HepG2 (cell line): ENCODE measurements around the gene PCBP1. TPM values are rescaled to one million over a fixed set of nuclear protein-coding genes. Genes with fewer than 3 reads are reported as not detected.

Experiments used
- ATAC-seq: fragments of 200-7000 bp; cut with Tn5 transposase; 3 replicates; pipeline ENCODE4 v1.9.1; 2020; ENCODE audit warnings: mild to moderate bottlenecking, moderate library complexity
- BruUV-seq: library from RNA; stranded (reverse); fragments of 400-500 nt; replicated peaks from 2 replicates; lab custom pipeline; 2021; lab: Mats Ljungman, UMichigan
- CTCF ChIA-PET: fragments of 300-600 bp; formaldehyde crosslinking; extraction: SDS; loops from one replicate; lab custom pipeline; 2021; ENCODE audit warnings: low total read pairs, inconsistent platforms, low intra/inter-chr PET ratio; lab: Yijun Ruan, JAX
- POLR2A ChIA-PET: fragments of 350-600 bp; sonication (Branson Sonifier 250); formaldehyde crosslinking; loops from one replicate; lab custom pipeline; 2020; ENCODE audit warnings: antibody characterized with exemption, inconsistent platforms; lab: Yijun Ruan, JAX
- DNase-seq: peaks from one replicate; pipeline ENCODE4 v3.0.0-alpha.2; 2015; ENCODE audit warnings: low spot score
- FAIRE-seq: peaks from 3 replicates; lab custom pipeline; 2011; peaks lifted over from hg19 to GRCh38; lab: Jason Lieb, UNC
- H2AFZ ChIP-seq: one replicate; pipeline ENCODE4 v1.6.1; 2011; ENCODE audit warnings: low read length, inconsistent platforms
- H3K27ac ChIP-seq: fragments of 300-600 bp; 3 replicates; pipeline ENCODE4 v1.8.0; 2011; ENCODE audit warnings: mixed run types, mild to moderate bottlenecking, mixed read lengths, low read length, inconsistent platforms; ENCODE audit not compliant: insufficient read depth; ENCODE audit errors: extremely low read length
- H3K27me3 ChIP-seq, 2 experiments: fragments of 200-600 bp in 1 of 2; 2 replicates in 1 of 2; 3 replicates in 1 of 2; pipeline versions ENCODE4 v1.6.0 to v1.8.0; 2011; ENCODE audit warnings: low read length in 2 of 2, mild to moderate bottlenecking in 2 of 2, moderate library complexity in 2 of 2, inconsistent platforms in 1 of 2; ENCODE audit not compliant: insufficient read depth in 2 of 2, control insufficient read depth in 1 of 2
- H3K36me3 ChIP-seq, 2 experiments: fragments of 200-600 bp in 1 of 2; replicated peaks in 1 of 2; 2 replicates in 1 of 2; 3 replicates in 1 of 2; pipeline versions ENCODE4 v1.5.1 to v1.8.0; 2011; ENCODE audit warnings: low read length in 2 of 2, inconsistent platforms in 1 of 2; ENCODE audit not compliant: insufficient read depth in 2 of 2, control insufficient read depth in 1 of 2
- H3K4me1 ChIP-seq: 2 replicates; pipeline ENCODE4 v1.5.1; 2012; ENCODE audit warnings: low read length, inconsistent platforms; ENCODE audit not compliant: insufficient read depth
- H3K4me2 ChIP-seq: 2 replicates; pipeline ENCODE4 v1.6.0; 2011; ENCODE audit warnings: low read depth, low read length, inconsistent platforms
- H3K4me3 ChIP-seq, 3 experiments: fragments of 200-600 bp in 1 of 3; sonication (generic), shearing (Covaris generic) in 1 of 3; replicated peaks in 1 of 3; 2 replicates each; pipeline ENCODE4 v1.5.1; 2011 to 2016; ENCODE audit warnings: low read length in 3 of 3, inconsistent platforms in 2 of 3, low read depth in 2 of 3, mild to moderate bottlenecking in 2 of 3, control low read depth in 1 of 3, mixed read lengths in 1 of 3; ENCODE audit not compliant: insufficient read depth in 1 of 3
- H3K79me2 ChIP-seq: one replicate; pipeline ENCODE4 v1.6.1; 2011; ENCODE audit warnings: low read length, inconsistent platforms; ENCODE audit not compliant: insufficient read depth
- H3K9ac ChIP-seq: 2 replicates; pipeline ENCODE4 v1.6.0; 2011; ENCODE audit warnings: mild to moderate bottlenecking, low read depth, low read length, inconsistent platforms; ENCODE audit not compliant: insufficient read depth
- H3K9me3 ChIP-seq: 2 replicates; pipeline ENCODE4 v1.5.1; 2012; ENCODE audit warnings: mild to moderate bottlenecking, low read length
- H4K20me1 ChIP-seq: 2 replicates; pipeline ENCODE4 v1.6.0; 2011; ENCODE audit warnings: inconsistent platforms, mild to moderate bottlenecking, low read length, moderate library complexity; ENCODE audit not compliant: insufficient read depth
- AKAP8 ChIP-seq: sonication (generic); formaldehyde crosslinking; IDR thresholded peaks from 2 replicates; pipeline ENCODE4 v1.5.1; 2020; ENCODE audit warnings: mild to moderate bottlenecking, missing genetic modification reagents
- EEA1 ChIP-seq: sonication (generic); formaldehyde crosslinking; IDR thresholded peaks from 2 replicates; pipeline ENCODE4 v1.5.1; 2020; ENCODE audit warnings: mild to moderate bottlenecking, missing genetic modification reagents, borderline replicate concordance
- HBP1 ChIP-seq: IDR thresholded peaks from 2 replicates; pipeline ENCODE4 v1.6.1; 2016; ENCODE audit warnings: low read depth, control low read depth
- HDAC1 ChIP-seq: sonication (generic); formaldehyde crosslinking; IDR thresholded peaks from 2 replicates; pipeline ENCODE4 v1.5.1; 2020; ENCODE audit warnings: mild to moderate bottlenecking, missing genetic modification reagents
- KMT2B ChIP-seq: IDR thresholded peaks from 2 replicates; pipeline ENCODE4 v1.6.1; 2016; ENCODE audit warnings: missing genetic modification reagents, missing compliant biosample characterization
- MLXIP ChIP-seq: sonication (generic); formaldehyde crosslinking; IDR thresholded peaks from 2 replicates; pipeline ENCODE4 v1.9.0; 2021; ENCODE audit warnings: missing genetic modification reagents, borderline replicate concordance
- SAP130 ChIP-seq: IDR thresholded peaks from 2 replicates; pipeline ENCODE4 v1.6.1; 2016; ENCODE audit warnings: low read depth
- THRA ChIP-seq: sonication (generic); formaldehyde crosslinking; IDR thresholded peaks from 2 replicates; pipeline ENCODE4 v1.4.0; 2020; ENCODE audit warnings: missing genetic modification reagents, borderline replicate concordance
- ZBTB8A ChIP-seq: sonication (generic); formaldehyde crosslinking; IDR thresholded peaks from 2 replicates; pipeline ENCODE4 v1.4.0; 2020; ENCODE audit warnings: mild to moderate bottlenecking, low read depth, missing genetic modification reagents, borderline replicate concordance
- ZNF687 ChIP-seq: sonication (generic); formaldehyde crosslinking; IDR thresholded peaks from 2 replicates; pipeline ENCODE4 v1.5.1; 2020; ENCODE audit warnings: mild to moderate bottlenecking, missing genetic modification reagents, moderate library complexity
- ZNF713 ChIP-seq: sonication (generic); formaldehyde crosslinking; IDR thresholded peaks from 2 replicates; pipeline ENCODE4 v1.4.0; 2020; ENCODE audit warnings: mild to moderate bottlenecking, missing genetic modification reagents
- WGBS: methylation state at CpG from one replicate; pipeline ENCODE4 v1.1.6; 2017; ENCODE audit warnings: low lambda C conversion rate; 5-methylcytosine and 5-hydroxymethylcytosine counted together
- in situ Hi-C: cut with HindIII; loops from 2 replicates; pipeline ENCODE4 v1.10.0; 2017; ENCODE audit warnings: low pct_unique_long_range_greater_than_20kb; ENCODE audit not compliant: extremely low pct_ligation_motif_present
- intact Hi-C: fragments of 100-400 bp; cut with micrococcal nuclease; formaldehyde crosslinking; loops from one replicate; pipeline ENCODE4 v1.10.0; 2022; ENCODE audit not compliant: unreplicated experiment
- polyA plus RNA-seq, 8 experiments: library from polyadenylated mRNA; depleted of rRNA in 3 of 8; stranded (reverse) in 7 of 8; unstranded in 1 of 8; fragments of >200 nt; fragmentation: Illumina TruSeq in 4 of 8; extraction: Trizol in 4 of 8; gene quantifications; 2 replicates each; pipeline versions ENCODE4 v1.2.1 to v1.2.3, GENCODE V29; 2011 to 2016; ENCODE audit warnings: low read depth in 4 of 8, missing spikeins in 1 of 8, mixed read lengths in 1 of 8; ENCODE audit not compliant: insufficient read depth in 1 of 8
- total RNA-seq, 5 experiments: library from RNA; depleted of rRNA; stranded (reverse); fragments of >200 nt; fragmentation: Illumina TruSeq; extraction: Trizol; gene quantifications; 2 replicates each; pipeline ENCODE4 v1.2.3, GENCODE V29; 2016; ENCODE audit warnings: low read depth in 1 of 5

Gene PCBP1
- total and polyA plus RNA-seq, 2 of the 13 experiments (the other 11 are each of a cell fraction or from before 2014, with no cell fraction given) = 32.0 to 137 TPM

- 70% methylated on average over 9 of the region's 10 CpGs for WGBS
- Histone ChIP-seq H3K27me3 (no peaks in the 10 kb centered on the region; a peak in 1 of 5 replicates), H3K4me3 (peak overlapping the region in 2 of 3 experiments; percentile 3 to 95; a peak in 3 of 6 replicates), H3K9ac (peak overlapping the region; percentile 100), H3K4me2 (peak overlapping the region; percentile 92), H3K79me2 (peaks cover 41% of the 10 kb centered on the region), H3K36me3 (peaks cover 10 to 32% of the 10 kb centered on the region in 2 experiments), H2AFZ (no peak overlapping the region), H3K4me1 (peaks cover 57% of the 10 kb centered on the region), H3K9me3 (no peaks in the 10 kb centered on the region), H3K27ac (peak overlapping the region; percentile 99), H4K20me1 (no peaks in the 10 kb centered on the region; the same call in 1 of the 2 replicates)
- intact Hi-C loops (loop anchor here (5.0 kb wide), 2 partner anchors 162 to 173 kb away; partner anchors contain the start of gene TIA1), in situ Hi-C loops (loop anchor here (5.0 kb wide), 1 partner anchor 57 kb away; no protein-coding TSS in a partner anchor)
- DNase-seq (no peak), FAIRE-seq (no peak), ATAC-seq (no peak)
- ChIA-PET CTCF (no interaction called here), POLR2A (interaction anchor here (0.9 to 24.7 kb wide), 16 partner anchors 8 to 208 kb away, joined by 3 to 423 read pairs (median 10); partner anchors contain the start of genes C2orf42, MXD1, PCYOX1 and SNRPG)
- BruUV-seq = no TSS peak
- TF ChIP-seq MLXIP (CRISPR knock-in tag) (no peak), HDAC1 (CRISPR knock-in tag) (0 out of 2 replicates have a peak, but pooled peaks have one; percentile 23), ZBTB8A (CRISPR knock-in tag) (peak; percentile 9; the same call in 1 of the 2 replicates), SAP130 (peak; percentile 43; the same call in 1 of the 2 replicates), EEA1 (0 out of 2 replicates have a peak, but pooled peaks have one; percentile 60), KMT2B (CRISPR knock-in tag) (peak; percentile 52; the same call in 1 of the 2 replicates), ZNF713 (CRISPR knock-in tag) (no peak), AKAP8 (0 out of 2 replicates have a peak, but pooled peaks have one; percentile 47), HBP1 (0 out of 2 replicates have a peak, but pooled peaks have one; percentile 32), THRA (CRISPR knock-in tag) (peak; percentile 9; the same call in 1 of the 2 replicates), ZNF687 (CRISPR knock-in tag) (peak; percentile 46; the same call in 1 of the 2 replicates)
Measured at GRCh38 chr2:70084973-70085710, 2.1 kb upstream of the PCBP1 start.
